Activated CD4-positive, CD25-positive, alpha-beta regulatory T cell treated with anti-CD3 and anti-CD28 coated beads, Interleukin-2, amount 50 U/mL, for 24 hours (primary cell): ENCODE data around the gene GSS.
A peak's percentile ranks its signal among the peaks of the same experiment; 100 is the strongest.

ENCODE experiments used
- ATAC-seq, 2 donors: fragments of 150-1000 bp; cut with Tn5 transposase; one replicate each; pipeline ENCODE4 v1.10.0; 2021; ENCODE audit warnings: mild to moderate bottlenecking in 1 of 2, moderate library complexity in 1 of 2

The GSS gene

DNA sequence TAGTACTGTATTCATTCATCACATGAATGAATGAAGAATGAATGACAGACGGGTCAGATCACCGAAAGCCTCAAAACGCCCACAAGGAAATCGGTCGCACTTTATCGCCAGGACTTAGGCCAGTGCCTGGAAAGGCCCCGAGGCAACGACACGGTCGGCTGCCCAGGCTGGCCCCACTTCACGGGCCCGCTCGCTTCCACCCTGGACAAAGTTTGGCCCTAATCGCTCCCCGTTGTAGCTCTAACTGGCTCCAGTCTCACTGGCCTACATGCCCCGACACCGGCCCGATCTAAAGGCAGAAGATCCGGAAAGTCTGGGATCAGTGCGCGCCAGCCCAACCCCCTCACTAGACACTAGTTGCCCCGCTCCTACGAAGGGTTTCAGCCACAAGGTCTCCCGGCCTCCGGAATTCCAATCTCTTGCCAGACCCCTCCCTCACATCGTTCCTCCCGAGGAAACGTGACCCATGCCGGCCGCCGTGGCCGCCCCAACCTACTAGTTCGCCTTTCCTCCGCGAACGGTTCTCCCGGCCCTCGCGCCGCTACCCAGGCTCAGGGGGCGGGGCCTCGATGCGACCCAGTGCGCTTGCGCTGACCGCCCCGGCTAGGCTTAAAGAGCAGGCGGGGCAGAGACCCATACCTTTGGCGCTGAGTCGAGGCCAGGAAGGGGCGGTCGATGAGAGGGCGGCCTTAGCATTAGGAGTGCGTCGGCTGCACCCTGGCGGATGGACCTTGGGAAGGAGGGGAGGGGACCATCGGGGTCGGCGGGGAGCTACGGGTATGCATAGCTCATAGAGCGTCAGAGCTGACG lies at the start of gene GSS, which contains the start of gene MYH7B:
Gene GSS (minus strand): TSS at position 576 of the 810 bp plus-strand sequence. CDS start 3,954 bp downstream, outside the sequence.
Gene MYH7B (plus strand): TSS at position 638 of the 810 bp plus-strand sequence. CDS start 22,138 bp downstream, outside the sequence.
- ATAC-seq = peak; percentile 90 to 93

DNA sequence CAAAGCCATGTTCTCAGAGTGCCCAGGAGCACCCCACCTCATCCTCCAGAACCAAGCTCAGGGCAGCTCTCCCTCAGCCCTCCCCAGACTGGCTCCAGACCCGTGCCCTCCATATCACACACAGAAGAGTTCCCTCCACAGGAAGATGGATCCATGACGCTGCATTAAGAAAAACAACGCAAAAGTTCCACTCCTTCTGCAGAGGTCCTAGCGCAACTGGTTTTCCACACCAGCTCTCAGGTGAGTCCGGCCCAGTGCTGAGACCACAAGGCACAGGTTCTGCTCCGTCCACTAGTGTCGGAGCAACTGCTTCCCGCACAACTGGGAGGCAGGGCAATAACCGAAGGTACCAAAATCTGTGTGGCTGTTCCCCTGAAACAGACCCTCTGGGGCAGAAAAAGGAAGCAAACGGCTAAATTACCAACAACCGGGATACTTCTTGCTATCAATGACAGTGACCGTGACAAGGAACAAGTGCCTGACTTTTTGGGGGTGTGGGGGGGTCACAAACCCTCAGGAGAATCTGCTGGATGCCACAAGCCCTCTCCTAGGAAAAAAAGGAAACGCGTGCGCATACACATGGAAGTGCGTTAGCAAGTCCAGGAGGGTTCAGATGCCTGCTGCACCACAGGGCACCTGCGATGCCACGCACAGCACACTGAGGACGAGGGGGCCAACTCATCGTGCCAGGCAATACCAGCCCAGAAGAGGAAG lies 49.3 kb upstream of the GSS start:
- ATAC-seq = no peak

DNA sequence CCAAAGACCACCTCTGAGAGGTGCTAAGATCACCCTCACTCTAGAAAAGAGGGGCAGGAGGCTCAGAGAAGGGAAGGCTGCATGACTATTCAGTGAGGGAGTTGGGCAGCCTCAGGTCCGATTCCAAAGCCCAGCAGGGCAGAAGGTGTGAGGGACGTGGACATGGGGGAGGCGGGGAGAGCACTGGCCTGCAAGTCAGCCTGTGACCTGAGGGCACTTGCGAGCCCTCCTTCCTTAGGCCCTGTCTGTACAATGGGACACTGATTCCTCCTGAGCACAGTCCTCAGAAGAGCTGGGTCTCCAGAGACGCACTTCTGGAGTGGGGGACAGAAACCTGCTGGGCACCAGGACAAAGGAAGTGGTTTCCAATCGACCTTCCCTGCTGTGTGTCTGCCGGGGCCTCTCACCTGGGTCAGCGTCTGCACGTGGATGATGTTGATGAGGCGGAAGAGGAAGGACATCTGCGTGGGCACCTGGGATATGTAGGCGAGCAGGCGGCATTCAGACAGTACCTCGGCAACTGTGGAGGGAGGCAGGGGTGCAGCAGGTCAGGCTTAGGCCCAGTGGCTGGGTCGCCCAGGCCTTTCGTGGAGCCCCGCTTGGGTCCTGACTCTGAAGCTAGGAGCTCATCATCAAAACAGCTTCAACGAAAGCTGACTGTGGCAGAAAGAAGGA lies 48.6 kb upstream of the GSS start:
- no peak for ATAC-seq

DNA sequence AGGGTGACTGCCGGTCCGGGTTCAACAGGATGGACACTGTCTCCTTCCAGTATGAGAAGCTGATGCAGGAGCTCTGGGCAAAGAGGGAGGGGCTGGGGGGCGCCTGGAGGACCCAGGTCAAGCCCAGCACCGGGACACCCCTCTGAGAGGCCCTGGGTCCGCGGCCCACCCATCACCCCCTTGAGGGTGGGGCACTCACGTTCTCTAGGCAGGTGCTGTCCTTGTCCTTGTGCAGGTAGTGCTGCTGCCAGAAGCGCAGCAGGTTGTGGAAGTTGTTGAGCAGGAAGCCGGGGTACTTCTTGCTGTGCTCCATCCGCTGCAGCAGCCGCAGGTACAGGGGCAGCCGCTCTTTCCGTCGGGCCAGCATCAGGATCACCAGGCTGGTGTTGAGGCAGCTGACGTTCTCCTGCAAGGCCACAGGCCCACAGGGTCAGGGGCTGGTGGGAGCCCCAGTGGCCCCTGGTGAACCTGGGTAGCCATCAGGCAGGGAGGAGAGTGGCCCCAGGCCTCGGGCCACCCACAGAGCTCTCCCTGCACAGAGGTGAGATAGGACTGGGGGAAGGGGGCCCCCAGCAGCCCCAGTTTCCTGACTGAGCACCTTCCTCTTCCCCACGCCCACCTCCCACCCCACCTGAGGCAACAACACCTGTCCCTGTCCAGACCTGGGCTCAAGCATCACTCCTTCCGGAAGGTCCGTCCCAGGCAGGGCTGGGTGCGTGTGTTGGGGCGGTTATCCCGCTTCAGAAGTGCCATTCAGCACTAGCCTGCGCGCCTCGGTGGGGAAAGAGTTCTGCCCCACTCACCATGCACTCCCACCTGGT lies 47.8 kb upstream of the GSS start:
- no peak for ATAC-seq

DNA sequence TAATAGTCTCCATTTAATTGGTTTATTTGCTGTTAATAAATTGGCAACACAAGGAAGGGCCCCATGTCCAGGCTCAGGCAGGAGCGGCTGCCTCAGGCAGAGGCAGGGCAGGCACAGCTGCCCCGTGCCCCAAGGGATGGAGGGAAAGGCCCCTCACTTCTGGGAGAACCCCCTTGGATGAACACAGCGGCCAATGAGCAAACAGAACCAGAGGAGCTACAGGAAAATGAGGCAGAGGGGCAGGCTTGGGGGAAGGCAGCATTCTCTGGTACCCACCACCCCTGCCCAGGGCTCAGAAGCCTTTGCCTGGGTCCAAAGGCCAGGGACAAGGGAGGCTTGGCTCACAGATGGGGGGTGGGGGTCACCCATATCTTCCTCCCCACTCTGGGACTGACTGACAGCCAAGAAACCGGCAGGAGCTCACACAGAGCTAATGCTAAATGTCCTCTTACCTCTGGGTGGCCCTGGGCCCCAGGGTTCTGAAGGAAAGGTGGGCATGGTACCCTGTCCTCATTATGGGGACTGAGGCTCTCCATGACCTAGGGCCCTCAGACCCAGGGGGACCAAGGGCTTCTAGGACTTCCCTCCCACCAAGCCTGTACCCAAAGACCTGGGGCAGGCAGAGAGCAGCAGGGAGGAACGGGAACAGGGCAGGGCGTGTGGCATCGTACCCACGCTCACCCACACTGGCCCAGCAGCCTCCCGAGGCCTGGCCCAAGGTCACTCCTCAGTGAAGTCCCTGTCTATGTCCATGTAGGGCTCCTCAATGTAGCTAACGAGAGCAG lies 47.0 kb upstream of the GSS start:
- ATAC-seq = no peak

DNA sequence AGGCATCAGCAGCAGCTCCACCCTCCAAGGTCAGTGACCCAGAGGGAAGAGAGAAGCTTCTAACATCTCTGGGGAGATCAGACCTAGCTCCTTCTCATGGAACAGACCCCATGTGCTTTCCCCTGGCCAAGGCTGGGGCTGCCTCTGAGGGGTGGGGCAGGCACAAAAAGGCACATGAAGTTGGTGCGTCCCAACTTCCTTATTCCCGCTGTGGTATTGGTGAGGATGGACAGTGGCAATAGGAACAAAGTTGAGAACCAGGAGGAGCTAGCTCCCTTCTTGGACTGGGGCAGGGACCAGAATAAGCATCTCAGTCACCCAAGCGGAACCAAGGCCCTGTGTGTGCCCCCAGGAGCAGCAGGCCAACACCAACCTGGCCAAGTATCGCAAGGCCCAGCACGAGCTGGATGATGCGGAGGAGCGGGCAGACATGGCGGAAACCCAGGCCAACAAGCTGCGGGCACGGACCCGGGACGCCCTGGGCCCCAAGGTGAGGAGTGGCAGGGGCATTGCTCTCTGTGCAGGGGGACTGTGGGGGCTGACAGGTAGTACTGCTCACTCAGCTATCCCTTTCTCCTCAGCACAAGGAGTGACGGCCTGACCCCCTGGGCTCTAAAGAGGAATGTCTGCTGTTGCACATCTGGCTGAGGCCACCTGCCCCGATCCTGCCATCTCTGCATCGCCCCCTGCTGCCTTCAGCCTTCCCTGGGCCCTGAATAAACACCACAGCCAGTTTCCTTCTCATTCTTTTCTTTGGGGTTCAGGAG lies 46.2 kb upstream of the GSS start:
- ATAC-seq = no peak

DNA sequence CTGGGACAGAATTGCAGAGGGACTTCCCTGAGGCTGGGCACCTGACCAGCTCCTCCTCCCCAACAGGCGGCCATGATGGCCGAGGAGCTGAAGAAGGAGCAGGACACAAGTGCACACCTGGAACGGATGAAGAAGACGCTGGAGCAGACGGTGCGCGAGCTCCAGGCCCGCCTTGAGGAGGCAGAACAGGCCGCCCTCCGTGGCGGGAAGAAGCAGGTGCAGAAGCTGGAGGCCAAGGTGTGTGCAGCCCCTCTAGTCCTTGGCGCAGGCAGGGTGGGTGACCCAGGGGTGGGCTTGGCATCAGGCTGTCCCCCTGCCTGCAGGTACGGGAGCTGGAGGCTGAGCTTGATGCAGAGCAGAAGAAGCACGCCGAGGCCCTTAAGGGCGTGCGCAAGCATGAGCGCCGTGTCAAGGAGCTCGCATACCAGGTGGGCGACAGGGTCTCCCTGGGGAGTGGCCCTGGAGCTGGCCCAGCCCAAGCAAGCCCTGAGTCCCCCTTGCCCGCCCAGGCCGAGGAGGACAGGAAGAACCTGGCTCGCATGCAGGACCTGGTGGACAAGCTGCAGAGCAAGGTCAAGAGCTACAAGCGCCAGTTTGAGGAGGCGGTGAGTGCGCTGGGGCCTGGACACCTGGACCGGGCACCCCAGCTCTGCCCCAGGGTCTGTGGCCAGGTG lies 45.5 kb upstream of the GSS start:
- ATAC-seq = no peak

DNA sequence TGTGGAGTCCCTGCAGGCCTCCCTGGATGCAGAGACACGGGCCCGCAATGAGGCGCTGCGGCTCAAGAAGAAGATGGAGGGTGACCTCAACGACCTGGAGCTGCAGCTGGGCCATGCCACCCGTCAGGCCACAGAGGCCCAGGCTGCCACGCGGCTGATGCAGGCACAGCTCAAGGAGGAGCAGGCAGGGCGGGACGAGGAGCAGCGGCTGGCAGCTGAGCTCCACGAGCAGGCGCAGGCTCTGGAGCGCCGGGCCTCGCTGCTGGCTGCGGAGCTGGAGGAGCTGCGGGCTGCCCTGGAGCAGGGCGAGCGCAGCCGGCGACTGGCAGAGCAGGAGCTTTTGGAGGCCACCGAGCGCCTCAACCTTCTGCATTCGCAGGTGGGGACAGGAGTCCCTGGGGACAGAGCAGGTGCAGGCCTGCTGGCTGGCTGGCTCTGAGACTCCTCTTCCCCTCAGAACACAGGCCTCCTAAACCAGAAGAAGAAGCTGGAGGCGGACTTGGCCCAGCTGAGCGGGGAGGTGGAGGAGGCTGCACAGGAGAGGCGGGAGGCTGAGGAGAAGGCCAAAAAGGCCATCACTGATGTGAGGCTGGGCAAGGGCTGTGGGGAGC lies 44.8 kb upstream of the GSS start:
- no peak for ATAC-seq

DNA sequence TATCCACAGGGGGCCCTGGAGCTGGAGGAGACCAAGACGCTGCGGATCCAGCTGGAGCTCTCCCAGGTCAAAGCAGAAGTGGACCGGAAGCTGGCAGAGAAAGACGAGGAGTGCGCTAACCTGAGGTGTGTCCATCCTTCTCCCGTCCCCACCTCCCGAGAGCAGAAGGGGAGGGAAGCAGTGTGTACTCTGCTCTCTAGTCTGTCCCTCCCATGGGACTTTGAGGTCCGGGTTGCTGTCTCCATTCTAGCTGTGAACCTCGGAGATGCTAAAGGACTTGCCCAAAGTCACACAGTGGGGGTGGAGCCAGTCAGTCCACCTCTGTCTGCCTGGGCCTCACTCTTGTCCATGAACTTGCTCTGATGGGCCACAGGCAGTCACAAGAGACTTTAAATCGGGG lies 44.2 kb upstream of the GSS start:
- ATAC-seq = no peak

DNA sequence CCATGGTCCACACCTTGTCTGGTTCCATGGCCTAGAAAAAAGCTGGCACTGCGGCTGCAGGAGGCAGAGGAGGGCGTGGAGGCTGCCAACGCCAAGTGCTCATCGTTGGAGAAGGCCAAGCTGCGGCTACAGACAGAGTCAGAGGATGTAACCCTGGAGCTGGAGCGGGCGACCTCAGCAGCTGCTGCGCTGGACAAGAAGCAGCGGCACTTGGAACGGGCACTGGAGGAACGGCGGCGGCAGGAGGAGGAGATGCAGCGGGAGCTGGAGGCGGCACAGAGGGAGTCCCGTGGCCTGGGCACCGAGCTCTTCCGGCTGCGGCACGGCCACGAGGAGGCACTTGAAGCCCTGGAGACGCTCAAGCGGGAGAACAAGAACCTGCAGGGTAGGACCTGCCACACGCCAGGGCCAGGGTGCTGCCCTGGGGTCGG lies 43.4 kb upstream of the GSS start:
- ATAC-seq = no peak

DNA sequence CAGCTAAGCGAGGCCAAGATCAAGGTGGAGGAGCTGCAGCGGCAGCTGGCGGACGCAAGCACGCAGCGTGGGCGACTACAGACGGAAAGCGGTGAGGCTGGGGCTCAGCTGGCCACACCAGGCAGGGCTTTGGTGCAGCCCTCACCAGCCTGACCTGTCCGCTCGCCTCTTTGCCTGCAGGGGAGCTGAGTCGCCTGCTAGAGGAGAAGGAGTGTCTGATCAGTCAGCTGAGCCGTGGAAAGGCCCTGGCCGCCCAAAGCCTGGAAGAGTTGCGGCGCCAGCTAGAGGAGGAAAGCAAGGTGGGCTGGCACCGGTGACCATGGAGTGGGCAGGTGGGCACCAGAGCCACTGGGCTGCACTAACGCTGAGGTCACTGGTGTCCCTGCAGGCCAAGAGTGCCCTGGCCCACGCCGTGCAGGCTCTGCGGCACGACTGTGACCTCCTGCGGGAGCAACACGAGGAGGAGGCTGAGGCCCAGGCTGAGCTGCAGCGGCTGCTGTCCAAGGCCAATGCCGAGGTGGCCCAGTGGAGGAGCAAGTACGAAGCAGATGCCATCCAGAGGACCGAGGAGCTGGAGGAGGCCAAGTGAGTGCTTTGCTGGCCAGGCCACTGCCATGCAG lies 42.8 kb upstream of the GSS start:
- ATAC-seq = no peak

DNA sequence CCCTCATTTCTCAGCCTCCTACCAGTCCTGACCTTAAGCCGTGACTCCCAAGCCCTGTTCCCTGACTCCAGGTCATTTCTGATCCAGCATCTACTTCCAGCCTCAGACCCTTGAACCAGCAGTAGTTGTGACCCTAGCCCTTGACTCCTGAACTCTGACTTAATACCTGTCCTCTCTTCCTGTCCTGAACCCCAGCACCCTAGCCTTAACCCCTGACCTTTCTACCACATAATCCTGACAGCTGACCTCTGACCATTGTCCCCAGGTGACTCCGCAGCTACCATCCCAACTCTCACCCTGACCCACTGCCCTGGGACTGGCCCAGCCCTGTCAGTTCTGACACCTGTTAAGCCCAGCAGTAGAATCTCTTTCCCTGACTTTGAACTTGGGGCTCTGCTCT lies 42.2 kb upstream of the GSS start:
- no peak for ATAC-seq

DNA sequence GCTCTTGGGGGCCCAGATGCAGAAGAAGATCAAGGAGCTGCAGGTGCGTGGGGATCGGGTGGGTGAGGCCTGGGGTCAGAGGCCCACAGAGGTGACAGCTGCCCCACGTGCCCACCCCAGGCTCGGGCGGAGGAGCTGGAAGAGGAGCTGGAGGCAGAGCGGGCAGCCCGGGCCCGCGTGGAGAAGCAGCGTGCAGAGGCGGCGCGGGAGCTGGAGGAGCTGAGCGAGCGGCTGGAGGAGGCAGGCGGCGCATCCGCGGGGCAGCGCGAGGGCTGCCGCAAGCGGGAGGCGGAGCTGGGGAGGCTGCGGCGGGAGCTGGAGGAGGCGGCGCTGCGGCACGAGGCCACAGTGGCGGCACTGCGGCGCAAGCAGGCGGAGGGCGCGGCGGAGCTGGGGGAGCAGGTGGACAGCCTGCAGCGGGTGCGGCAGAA lies 41.5 kb upstream of the GSS start:
- no peak for ATAC-seq

DNA sequence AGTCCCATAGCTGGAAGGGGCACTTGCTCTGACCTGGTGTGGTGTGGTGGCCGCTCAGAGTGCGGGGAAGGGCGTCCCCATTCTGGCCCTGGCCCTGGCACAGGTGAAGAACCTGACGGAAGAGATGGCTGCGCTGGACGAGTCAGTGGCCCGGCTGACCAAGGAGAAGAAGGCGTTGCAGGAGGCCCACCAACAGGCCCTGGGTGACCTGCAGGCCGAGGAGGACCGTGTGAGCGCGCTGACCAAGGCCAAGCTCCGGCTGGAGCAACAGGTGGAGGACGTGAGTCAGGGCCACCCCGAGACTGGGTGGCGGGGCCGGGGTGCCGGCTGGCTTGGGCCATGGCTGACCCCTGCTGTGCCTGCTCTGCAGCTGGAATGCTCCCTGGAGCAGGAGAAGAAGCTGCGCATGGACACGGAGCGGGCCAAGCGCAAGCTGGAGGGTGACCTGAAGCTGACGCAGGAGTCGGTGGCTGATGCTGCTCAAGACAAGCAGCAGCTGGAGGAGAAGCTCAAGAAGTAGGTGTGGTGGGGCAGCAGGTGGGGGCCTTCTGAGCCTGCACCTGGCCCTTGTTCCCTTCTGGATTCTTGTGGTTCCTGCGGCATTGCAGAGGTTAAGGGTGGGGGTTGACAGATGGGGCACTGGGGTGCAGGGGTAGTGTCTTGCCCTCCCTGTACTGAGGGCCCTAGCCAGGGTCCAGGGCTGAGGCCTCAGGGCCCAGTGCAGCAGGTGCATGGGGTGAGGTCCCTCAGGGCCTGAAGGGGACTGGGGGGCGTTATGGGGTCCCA lies 40.8 kb upstream of the GSS start:
- no peak for ATAC-seq

DNA sequence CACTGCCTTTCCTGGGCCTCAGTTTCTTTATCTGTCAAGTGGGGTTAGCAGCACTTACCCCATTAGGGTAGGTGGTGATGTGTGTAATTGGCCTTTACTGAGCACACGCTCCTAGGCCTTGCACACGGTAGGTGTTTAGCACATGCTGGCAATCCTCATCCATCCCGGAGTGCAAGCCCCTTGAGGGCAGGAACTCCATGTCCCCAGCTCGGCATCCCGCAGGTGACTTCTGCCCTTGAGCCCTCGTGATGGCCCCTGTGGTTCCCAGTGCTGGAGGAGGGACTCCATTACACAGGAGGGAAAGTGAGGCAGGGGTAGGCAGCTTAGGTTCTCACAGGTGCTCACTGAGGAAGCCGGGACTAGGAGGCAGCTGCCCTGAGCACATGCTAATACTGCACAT lies 40.1 kb upstream of the GSS start:
- no peak for ATAC-seq

DNA sequence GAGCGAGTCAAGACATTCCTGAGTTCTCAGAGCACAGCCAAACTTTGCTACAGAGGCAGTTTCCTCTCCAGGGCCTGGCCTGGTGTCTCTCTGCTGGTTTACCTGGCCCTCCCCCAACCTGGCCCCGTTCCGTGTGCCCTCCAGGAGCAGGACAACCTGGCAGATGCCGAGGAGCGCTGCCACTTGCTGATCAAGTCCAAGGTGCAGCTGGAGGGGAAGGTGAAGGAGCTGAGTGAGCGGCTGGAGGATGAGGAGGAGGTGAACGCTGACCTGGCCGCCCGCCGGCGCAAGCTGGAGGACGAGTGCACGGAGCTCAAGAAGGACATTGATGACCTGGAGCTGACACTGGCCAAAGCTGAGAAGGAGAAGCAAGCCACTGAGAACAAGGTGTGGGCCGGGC lies 39.6 kb upstream of the GSS start:
- no peak for ATAC-seq

DNA sequence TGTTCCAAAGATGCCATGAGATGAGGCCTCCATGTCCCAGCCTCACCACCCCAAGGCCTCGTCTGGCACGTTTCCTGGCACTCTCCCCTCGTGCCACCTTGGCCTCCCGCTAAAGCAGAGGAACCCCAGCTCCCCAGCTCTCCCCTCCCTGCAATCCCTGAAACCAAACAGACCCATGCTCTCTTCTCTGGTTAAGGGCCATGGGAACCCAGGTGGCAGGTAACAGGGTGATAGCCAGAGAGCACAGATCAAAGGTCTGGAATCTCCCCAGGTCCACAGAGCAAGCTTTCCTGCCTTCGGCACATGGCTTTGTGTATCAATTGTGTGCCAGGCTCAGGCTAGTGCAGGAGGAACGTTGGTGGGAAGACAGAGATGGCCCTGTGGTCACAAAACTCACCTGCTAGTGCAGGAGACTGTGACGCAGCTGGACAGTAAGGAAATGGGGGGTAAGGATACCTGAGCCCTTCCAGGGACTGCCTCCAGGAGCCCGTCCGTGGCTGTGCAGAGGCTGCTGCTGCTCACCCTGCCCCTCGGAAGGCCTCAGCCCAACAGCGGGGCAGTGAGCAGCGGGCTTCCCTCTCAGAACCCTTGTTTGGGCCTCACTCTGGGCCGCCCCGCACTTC lies 39.0 kb upstream of the GSS start:
- no peak for ATAC-seq

DNA sequence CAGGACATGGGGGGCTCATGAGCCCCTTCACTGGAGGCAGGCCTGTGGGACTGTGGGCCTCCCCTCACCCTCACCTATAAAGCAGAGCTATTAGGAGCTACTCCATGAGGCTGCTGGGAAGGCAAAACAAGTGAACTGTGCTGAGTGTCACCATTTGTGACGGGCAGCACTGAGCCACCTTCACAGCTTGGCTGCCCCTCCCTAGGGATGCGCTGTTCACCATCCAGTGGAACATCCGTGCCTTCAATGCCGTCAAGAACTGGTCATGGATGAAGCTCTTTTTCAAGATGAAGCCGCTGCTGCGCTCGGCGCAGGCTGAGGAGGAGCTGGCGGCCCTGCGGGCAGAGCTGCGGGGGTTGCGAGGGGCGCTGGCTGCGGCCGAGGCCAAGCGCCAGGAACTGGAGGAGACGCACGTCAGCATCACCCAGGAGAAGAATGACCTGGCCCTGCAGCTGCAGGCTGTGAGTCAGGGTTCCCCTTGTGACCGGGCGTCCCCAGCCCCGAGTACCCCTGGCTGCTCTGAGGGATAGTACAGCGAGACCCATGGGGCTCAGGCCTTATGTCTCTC lies 38.4 kb upstream of the GSS start:
- no peak for ATAC-seq
